ENCODE results near the gene MARCHF10. TPM values are rescaled to one million over a fixed set of nuclear protein-coding genes. Genes with fewer than 3 reads are reported as not detected.
"Not testable (repeated sequence)": the region's sequence is repeated elsewhere in the genome, so short reads cannot be mapped to it uniquely, and the experiment has no call there.

Gene MARCHF10
- total RNA-seq, 2 donors from 2014 or later = 0.13 TPM; not detected in 1

DNA sequence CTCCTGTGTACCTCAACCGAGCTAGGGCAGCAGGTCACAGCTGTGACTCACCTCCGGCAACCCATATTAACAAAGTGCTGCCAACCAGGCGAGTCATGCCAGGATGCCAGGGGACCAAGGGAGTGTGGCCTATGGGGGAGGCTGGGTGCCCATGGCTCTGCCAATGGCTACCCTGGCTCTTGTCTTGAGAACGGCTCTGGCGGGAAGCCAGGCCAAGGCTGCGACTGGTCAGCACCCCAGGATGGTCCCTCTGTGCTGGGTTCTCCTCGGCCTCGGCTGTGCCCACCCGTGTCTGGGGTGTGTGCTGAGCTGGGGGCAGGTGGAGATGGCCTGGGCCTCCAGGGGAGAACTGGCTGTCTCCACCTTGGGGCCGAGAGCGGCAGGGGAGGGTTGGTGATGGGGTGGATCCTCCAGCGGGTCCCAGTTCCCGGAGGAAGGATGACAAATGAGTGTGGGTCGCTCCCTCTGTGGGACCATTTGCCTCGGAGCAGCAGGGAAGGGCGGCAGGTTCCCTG is 104.8 kb downstream of the MARCHF10 start:
- Mint-ChIP-seq H3K4me3 (peak overlapping the region; percentile 48), H3K27me3 (peaks cover 7% of the 10 kb centered on the region), H3K9me3 (no peaks in the 10 kb centered on the region), H3K36me3 (ENCODE audit: low read depth) (no peaks in the 10 kb centered on the region), H3K4me1 (peaks cover 5% of the 10 kb centered on the region), H3K27ac (no peak overlapping the region)
- peak; percentile 72 for ATAC-seq (replicated peaks)

DNA sequence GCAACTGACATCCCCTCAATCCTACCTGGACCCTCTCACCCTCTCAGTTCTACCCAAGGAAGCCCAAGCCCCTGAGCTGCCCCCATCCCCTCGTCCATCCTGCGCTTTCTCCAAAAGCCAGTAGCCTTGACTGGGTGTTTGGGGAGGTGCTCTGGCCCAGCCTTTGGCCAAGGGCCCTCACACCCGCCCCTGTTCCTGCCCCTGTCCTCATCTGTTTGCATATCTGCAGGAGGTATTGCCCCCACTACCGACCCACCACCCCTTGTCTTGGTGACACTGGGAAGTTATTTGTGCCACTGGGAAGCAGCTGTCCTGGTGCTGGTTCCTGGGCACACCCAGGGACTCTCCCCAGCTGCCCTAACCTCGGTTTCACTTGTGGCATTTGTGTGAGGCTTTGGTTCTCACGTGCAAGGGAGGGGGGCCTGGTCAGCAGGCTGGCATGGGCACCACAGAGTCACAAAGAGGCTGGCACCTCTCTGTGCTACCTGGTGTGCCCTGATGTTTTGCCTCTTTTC is 105.3 kb downstream of the MARCHF10 start:
- Mint-ChIP-seq H3K4me1 (peaks cover 5% of the 10 kb centered on the region), H3K9me3 (no peaks in the 10 kb centered on the region), H3K27ac (no peak overlapping the region), H3K4me3 (peak overlapping the region; percentile 48), H3K27me3 (peaks cover 7% of the 10 kb centered on the region), H3K36me3 (ENCODE audit: low read depth) (no peaks in the 10 kb centered on the region)
- no peak for ATAC-seq (replicated peaks)

DNA sequence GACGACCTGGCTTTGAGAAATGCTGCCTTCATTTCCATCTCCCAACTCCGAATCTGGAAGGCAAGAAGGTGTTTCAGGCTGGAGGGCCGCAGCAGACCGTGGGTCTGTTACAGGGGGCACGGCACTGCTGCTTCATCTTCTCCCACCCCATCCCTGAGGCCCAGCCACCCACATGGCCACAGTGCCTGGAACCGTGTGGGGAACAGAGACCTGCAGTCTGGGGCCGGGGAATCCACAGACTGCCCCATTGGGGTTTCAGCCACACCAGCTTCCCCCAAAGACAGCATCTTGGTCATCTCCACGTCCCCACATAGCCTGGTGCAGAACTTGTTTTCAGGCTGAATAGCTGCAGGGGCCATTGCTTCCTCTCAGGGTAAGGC is 106.4 kb downstream of the MARCHF10 start:
- H3K36me3 Mint-ChIP-seq (ENCODE audit: low read depth) = no peaks in the 10 kb centered on the region
- no peaks in the 10 kb centered on the region for H3K9me3 Mint-ChIP-seq
- H3K27ac Mint-ChIP-seq = no peak overlapping the region
- no peak for ATAC-seq (replicated peaks)
- H3K4me3 Mint-ChIP-seq = no peak overlapping the region
- peaks cover 7% of the 10 kb centered on the region for H3K27me3 Mint-ChIP-seq
- H3K4me1 Mint-ChIP-seq = peaks cover 5% of the 10 kb centered on the region

DNA sequence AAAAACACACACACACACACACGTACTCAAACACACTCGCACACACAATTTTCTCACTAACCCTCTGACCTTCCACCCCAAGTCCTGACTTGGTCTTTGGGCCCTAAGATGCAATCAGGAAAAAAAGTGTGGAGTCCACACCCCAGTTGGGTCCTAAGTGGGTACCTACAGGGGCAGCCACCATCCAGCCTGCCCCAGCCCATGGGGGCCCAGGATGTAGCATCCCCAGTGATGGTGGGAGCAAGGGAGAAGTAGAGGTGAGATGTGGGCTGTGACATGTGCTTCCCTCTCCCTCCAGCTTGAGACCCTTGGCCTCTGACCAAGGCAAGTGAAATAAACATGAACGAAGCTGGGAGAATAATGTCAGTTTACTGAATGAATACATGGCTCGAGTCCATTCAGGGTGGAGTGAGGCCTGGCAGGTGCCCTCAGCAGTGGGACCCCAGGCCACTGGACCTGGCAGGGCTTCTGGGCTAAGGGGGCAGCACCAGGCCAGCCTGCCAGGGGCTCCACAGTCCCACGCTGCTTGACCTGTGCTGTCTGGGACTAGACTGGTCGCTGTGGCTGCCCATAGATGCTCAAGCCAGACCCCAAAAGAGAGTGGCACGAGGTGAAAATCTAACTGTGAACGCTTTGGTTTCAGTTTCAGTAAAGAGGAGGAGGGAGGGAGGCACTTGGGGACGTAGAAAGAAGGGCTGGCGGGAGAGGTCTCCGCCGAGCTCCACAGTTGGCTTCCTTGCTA is 107.0 kb downstream of the MARCHF10 start:
- no peaks in the 10 kb centered on the region for H3K36me3 Mint-ChIP-seq (ENCODE audit: low read depth)
- H3K27ac Mint-ChIP-seq = no peak overlapping the region
- peaks cover 7% of the 10 kb centered on the region for H3K27me3 Mint-ChIP-seq
- no peak overlapping the region for H3K4me3 Mint-ChIP-seq
- peaks cover 5% of the 10 kb centered on the region for H3K4me1 Mint-ChIP-seq
- no peak for ATAC-seq (replicated peaks)
- no peaks in the 10 kb centered on the region for H3K9me3 Mint-ChIP-seq

DNA sequence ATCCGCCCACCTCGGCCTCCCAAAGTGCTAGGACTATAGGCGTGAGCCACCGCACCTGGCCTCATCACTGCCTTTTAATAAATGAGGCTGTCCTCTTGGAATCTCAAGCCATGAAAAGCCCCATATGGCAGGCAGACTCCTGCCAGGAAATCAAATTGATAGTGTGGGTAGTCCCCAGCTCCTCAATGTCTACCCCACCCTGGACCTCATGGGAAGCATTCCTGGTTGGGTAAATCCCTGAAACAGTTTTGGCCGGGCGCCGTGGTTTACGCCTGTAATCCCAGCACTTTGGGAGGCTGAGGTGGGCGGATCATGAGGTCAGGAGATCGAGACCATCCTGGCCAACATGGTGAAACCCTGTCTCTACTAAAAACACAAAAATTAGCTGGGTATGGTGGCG is 109.7 kb downstream of the MARCHF10 start:
- not testable (repeated sequence) for H3K36me3 Mint-ChIP-seq (ENCODE audit: low read depth); H3K9me3 Mint-ChIP-seq; H3K27me3 Mint-ChIP-seq; H3K4me1 Mint-ChIP-seq; H3K27ac Mint-ChIP-seq; ATAC-seq (replicated peaks); H3K4me3 Mint-ChIP-seq

DNA sequence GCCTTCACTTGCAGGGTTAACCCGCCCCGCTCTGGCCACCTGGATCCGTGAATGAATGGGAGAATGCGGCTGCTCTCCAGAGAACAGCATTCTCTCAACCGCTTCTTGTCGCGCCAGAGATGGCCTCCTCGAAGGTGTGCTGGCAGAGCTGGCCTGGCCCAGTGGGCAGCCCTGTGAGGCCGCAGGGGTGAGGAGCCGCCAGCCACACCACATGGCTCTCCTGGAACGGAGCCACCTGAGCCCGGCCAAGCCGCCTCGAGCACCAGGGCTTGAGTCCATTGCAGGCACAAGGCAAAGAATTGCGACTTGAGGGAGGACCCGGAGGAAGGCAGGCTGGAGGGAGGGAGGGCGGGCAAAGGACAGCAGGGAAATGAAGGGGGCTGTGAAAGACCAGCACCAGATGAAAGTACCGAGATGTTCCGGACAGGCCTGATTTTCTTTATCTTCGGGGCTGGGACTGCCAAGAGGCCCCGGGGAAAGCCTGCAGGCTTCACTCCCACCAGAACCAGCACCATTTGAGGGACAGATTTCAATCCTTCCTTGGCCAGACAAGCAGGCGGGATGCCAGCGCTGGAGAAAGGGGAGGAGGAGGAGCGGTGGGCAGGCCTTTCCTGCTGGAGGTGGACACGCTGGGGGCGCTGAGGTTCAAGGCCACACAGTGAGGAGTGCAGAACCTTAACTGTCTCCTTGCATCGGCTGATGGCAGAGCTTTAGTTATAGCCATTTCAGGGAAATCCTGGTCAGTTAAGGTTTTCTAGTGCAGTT is 111.2 kb downstream of the MARCHF10 start:
- Mint-ChIP-seq H3K4me1 (no peaks in the 10 kb centered on the region), H3K4me3 (no peak overlapping the region)

DNA sequence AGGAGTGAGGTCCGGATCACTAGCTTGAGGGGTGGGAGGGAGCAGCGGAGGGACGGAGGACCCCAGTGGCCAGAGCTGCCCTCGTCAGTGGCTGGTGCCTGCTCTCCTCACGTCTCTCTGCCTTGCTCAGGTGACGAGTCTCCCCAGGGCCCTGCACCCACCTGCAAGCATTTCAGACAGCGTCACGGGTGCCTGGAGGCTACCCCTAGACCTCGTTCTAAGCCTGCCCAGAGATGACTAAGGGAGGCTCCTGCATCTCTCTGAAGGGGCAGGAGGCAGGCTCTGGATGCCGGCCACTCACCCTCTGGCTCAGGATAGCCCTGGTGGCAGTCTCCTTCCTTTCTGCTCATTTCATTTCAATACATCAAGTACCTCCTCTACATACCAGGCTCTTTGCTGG is 111.9 kb downstream of the MARCHF10 start:
- Mint-ChIP-seq H3K27me3 (peaks cover 3% of the 10 kb centered on the region), H3K9me3 (no peaks in the 10 kb centered on the region), H3K36me3 (ENCODE audit: low read depth) (no peaks in the 10 kb centered on the region), H3K27ac (no peak overlapping the region), H3K4me1 (no peaks in the 10 kb centered on the region), H3K4me3 (no peak overlapping the region)
- no peak for ATAC-seq (replicated peaks)

More for the DNA sequence above, 111.2 kb downstream of the MARCHF10 start:
- H3K36me3 Mint-ChIP-seq (ENCODE audit: low read depth) = no peaks in the 10 kb centered on the region
- H3K27me3 Mint-ChIP-seq = peaks cover 3% of the 10 kb centered on the region
- H3K9me3 Mint-ChIP-seq = no peaks in the 10 kb centered on the region
- ATAC-seq (replicated peaks) = no peak
- H3K27ac Mint-ChIP-seq = no peak overlapping the region

DNA sequence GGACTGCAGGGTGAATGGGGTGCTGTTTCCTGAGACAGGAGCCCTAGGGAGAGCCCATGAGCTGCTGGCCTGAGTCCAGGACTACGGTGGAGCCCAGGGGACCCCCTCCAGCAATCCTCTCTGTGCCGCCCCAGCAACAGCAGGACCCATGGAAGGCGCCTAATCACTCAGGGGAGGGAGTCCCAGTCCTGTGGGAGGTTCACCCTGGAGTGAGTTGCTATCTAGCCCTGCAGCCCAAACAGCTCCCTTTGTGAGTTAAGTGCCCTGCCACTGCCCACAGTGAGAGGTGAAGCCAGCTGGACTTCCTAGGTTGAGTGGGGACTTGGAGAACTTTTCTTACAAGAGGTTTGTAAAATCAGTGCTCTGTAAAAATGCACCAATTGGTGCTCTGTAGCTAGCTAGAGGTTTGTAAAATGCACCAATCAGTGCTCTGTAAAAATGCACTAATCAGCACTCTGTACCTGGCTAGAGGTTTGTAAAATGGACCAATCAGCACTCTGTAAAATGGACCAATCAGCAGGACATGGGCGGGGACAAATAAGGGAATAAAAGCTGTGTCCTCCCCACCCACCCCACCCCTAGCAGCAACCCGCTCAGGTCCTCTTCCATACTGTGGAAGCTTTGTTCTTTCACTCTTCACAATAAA is 112.9 kb downstream of the MARCHF10 start:
- ATAC-seq (replicated peaks); H3K27me3 Mint-ChIP-seq; H3K4me3 Mint-ChIP-seq; H3K9me3 Mint-ChIP-seq; H3K27ac Mint-ChIP-seq; H3K36me3 Mint-ChIP-seq (ENCODE audit: low read depth); H3K4me1 Mint-ChIP-seq: not testable (repeated sequence)

DNA sequence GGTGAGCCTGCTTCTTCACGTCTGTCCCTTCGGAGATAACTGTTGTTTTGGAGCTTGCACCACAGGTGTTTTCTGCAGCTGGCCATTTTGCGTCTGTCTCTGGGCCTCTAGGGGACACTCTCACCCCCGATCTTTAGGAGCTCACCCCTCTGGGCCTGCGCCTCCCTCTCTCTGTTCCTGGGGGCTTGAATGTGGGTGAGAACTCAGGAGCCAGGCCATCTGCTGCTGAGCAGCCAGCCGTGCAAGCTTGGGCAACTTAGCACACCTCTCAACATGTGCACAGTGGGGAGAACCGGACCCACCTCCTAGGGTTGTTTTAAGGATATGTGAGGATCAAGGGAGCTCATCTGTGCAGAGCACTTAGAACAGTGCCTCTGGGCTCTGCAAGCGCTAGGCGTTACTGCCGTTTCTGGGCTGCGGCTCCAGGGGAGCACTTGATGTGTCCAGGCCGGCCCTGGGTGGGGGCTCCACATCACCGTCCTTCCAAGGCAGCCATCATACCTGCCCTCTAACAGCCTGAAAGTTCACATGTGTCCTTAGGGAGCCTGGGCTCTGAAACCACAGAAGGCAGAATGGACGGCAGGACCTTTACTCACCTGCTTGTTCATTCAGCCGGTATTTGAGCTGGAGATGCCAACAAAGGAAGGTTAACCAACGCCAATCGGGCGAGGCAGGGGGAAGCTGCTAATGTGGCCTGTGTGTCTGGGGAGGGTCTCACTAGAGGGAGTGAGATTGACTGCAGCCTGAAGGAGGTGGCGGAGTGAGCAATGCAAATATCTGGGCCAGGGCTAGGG is 114.3 kb downstream of the MARCHF10 start:
- H3K4me1 Mint-ChIP-seq = no peaks in the 10 kb centered on the region
- H3K36me3 Mint-ChIP-seq (ENCODE audit: low read depth) = no peaks in the 10 kb centered on the region
- H3K4me3 Mint-ChIP-seq = no peak overlapping the region
- H3K27me3 Mint-ChIP-seq = no peaks in the 10 kb centered on the region
- ATAC-seq (replicated peaks) = no peak
- H3K9me3 Mint-ChIP-seq = no peaks in the 10 kb centered on the region
- H3K27ac Mint-ChIP-seq = peak overlapping the region; percentile 17

DNA sequence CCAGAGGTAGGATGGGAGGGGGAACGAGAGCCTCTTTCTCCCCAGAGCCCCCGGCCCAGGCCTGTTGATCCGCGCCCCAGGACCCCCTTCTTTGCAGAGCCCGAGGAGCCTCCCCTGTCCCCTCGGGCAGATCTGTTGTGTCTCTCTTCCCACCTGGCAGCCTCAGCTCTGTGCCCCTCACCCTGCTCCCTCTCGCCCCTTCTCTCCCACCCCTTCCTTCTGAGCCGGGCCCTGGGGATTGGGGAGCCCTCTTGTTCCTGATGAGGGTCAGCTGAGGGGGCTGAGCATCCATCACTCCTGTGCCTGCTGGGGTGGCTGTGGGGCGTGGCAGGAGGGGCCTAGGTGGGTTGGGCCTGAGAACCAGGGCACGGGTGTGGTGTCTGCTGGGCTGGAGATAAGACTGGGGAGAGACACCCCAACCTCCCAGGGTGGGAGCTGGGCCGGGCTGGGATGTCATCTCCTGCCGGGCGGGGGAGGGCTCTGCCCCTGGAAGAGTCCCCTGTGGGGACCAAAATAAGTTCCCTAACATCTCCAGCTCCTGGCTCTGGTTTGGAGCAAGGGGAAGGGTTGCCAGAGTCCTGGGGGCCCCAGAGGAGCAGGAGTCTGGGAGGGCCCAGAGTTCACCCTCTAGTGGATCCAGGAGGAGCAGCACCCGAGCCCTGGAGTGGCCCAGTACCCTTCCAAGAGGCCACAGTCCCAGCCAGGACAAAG is 115.2 kb downstream of the MARCHF10 start:
- ATAC-seq (replicated peaks) = peak; percentile 52
- no peak overlapping the region for H3K4me3 Mint-ChIP-seq
- H3K27me3 Mint-ChIP-seq = no peaks in the 10 kb centered on the region

DNA sequence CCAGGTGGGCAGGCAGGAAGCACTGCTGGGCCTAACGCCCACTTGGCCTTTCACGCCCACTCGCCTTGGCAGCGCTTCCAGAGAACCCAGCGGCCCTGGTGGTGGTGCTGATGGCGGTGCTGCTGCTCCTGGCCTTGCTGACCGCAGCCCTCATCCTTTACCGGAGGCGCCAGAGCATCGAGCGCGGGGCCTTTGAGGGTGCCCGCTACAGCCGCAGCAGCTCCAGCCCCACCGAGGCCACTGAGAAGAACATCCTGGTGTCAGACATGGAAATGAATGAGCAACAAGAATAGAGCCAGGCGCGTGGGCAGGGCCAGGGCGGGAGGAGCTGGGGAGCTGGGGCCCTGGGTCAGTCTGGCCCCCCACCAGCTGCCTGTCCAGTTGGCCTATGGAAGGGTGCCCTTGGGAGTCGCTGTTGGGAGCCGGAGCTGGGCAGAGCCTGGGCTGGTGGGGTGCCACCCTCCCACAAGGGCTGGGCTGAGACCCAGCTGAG is 115.9 kb downstream of the MARCHF10 start:
- no peaks in the 10 kb centered on the region for H3K27me3 Mint-ChIP-seq
- no peaks in the 10 kb centered on the region for H3K36me3 Mint-ChIP-seq (ENCODE audit: low read depth)
- H3K27ac Mint-ChIP-seq = no peak overlapping the region
- no peaks in the 10 kb centered on the region for H3K9me3 Mint-ChIP-seq
- no peak overlapping the region for H3K4me3 Mint-ChIP-seq
- no peak for ATAC-seq (replicated peaks)
- H3K4me1 Mint-ChIP-seq = no peaks in the 10 kb centered on the region

More for the DNA sequence above, 115.2 kb downstream of the MARCHF10 start:
- H3K27ac Mint-ChIP-seq = no peak overlapping the region
- H3K36me3 Mint-ChIP-seq (ENCODE audit: low read depth) = no peaks in the 10 kb centered on the region
- no peaks in the 10 kb centered on the region for H3K4me1 Mint-ChIP-seq
- H3K9me3 Mint-ChIP-seq = no peaks in the 10 kb centered on the region

DNA sequence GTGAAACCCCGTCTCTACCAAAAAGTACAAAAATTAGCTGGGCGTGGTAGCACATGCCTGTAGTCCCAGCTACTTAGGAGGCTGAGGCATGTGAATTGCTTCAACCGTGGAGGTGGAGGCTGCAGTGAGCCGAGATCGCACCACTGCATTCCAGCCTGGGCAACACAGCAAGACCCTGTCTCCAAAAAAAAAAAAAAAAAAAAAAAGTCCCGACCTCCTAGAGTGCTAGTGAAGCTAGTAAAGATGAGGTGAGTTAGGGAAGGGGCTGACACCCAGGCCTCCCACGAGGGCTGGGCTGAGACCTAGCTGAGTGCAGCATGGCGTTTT is 116.6 kb downstream of the MARCHF10 start:
- not testable (repeated sequence) for H3K27ac Mint-ChIP-seq; H3K4me3 Mint-ChIP-seq; H3K36me3 Mint-ChIP-seq (ENCODE audit: low read depth); ATAC-seq (replicated peaks); H3K9me3 Mint-ChIP-seq; H3K27me3 Mint-ChIP-seq; H3K4me1 Mint-ChIP-seq

DNA sequence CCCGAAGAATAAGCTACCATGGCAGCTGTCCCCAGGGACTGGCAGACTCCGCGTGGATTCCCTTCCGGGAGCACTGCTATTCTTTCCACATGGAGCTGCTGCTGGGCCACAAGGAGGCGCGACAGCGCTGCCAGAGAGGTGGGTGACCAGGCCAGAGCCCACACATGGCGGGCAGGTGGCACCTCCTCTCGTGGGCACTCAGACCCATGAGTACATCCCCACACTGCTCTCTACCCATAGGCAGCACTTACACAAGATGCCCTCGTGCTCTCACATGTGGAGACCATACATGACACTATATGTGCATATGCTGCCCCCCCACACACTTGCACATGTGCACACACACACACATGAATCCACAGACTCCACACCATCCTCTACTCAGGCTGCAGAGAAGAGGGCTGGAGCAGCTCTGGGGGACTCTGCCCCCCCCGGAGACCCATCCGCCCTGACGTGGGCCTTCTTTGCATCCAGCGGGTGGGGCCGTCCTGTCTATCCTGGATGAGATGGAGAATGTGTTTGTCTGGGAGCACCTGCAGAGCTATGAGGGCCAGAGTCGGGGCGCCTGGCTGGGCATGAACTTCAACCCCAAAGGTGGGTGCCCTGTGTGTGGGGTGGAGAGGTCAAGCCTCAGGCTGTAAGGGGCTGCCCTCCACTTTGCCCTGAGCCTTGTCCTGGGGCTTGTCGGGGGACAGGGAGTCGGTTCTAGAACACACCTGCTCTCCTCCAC is 117.8 kb downstream of the MARCHF10 start:
- no peak overlapping the region for H3K27ac Mint-ChIP-seq
- H3K4me1 Mint-ChIP-seq = peaks cover 1% of the 10 kb centered on the region
- no peak for ATAC-seq (replicated peaks)
- no peaks in the 10 kb centered on the region for H3K27me3 Mint-ChIP-seq
- H3K9me3 Mint-ChIP-seq = no peaks in the 10 kb centered on the region
- H3K36me3 Mint-ChIP-seq (ENCODE audit: low read depth) = no peaks in the 10 kb centered on the region
- H3K4me3 Mint-ChIP-seq = no peak overlapping the region

All from activated T-helper 17 cell treated with anti-CD3 and anti-CD28 coated beads, Interleukin-2, amount 50 U/mL, for 72 hours (primary cell).